NCI-H2196 (cell line): ENCODE measurements around the gene MTCL1.
"Not testable (repeated sequence)": the region's sequence is repeated elsewhere in the genome, so short reads cannot be mapped to it uniquely, and the experiment has no call there.

Experiments
- DNase-seq: peaks from one replicate; lab custom pipeline; 2025; ENCODE audit not compliant: unreplicated experiment; lab: John Stamatoyannopoulos, UW

MTCL1 gene

DNA sequence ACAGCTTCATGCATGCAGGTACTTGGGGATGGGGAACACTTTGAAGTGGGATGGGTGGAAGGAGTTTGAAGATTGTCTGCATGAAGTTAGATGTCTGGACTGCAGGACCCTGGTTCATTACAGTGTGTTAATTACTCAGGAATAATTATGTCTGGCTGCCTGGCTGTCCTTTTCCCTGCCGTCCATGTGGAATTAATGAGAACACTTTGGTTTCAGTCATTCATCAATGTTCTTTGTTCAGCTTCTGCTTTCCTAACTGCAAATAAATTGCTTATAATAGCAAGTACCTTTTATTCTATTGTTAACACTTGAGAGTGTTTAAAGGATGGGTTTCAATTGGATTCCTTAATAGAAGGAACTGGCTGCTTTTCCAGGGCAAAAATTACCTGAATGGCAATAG, 35.8 kb downstream of the MTCL1 start:
- no peak for DNase-seq

DNA sequence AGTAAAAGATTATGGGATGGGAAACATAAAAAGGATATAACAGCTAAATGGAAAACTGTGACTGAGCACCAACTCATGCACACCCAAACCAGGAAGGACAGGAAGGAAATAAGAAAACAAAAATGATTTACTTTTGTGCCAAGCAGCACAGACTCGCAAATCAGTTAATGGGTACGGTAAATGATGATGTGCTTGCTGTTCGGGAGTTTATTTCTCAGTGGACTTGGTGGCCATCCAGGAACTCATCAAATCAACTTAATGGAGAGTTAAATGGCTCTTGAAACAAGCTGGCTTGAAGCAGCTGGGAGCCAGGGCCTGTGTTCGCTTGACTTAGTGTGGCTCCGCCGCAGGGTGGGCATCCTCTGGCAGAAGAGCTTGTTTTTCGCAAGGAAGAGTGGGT, 36.2 kb downstream of the MTCL1 start:
- no peak for DNase-seq

DNA sequence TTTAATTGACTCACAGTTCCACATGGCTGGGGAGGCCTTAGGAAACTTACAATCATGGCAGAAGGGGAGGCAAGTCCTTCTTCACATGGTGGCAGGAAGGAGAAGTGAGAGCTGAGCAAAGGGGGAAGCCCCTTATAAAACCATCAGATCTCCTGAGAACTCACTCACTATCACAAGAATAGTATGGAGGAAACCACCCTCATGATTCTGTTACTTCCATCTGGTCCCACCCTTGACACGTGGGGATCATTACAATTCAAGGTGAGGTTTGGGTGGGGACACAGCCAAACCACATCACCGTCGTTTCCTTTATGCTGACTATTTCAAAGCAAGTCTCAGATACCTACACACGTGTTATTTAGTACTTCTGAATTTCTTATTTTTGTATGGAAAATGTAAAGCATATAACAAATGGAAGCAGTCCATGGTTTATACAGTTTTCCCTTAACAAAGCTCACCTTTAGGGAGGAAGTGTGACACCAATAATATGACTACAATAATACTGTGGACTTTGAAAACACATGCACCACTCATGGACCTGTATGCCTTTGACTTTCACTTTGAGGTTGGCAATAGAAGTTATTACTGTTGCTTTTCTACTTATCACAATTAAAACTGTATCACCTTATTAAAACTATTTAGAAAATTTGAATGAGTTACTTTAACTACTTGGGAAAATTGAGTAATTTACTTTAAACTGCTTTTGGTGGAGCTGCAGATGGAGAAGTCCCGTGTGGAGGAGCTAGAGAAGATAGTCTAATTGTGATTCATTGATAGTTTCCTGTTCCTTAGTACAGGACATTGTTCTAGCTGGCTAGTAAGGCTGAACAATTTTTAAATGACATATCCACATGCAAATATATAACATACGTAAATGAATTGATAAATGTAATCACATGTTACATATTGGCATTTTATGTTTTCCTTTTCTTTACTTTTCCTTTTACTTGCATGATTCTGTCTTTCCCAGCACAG, 37.3 kb downstream of the MTCL1 start:
- DNase-seq = no peak

DNA sequence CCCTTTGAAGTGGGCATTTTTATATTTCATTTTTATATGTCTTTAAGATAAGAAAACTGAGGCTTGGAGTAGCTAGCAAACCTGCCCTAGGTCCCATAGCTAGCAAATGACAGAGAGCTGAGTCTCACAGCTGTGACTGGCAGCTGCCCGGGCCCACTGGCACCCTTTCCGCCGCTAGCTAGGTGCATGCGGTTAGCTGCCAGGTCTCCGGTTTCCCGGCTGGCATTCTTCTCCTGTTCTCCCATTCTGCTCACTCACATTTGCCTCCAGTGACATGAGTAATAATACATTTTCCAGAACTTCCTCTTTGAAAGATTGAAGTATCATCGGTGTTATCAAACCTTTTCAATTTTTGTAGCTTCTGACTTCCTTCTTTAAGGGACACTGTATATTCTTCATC, 38.7 kb downstream of the MTCL1 start:
- DNase-seq = no peak

DNA sequence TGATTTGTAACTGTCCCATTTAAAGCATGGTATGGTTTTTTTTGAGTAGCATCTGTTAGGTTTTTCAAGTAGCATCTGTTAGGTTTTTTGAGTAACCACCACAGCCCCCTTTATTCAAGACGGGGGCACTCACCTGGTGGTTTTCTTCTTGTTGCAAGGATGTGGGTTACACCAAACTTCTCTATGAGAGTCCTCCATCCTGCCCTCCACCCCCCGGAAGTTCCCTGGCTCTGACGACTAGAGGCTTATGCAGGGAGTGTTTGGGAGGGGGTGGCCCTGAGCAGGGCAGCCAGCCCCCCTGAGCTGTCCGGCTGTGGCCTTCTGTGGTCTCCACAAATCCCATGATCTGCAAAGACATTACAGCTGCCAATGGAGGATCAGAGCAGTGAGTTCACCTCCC, 39.3 kb downstream of the MTCL1 start:
- DNase-seq = no peak

DNA sequence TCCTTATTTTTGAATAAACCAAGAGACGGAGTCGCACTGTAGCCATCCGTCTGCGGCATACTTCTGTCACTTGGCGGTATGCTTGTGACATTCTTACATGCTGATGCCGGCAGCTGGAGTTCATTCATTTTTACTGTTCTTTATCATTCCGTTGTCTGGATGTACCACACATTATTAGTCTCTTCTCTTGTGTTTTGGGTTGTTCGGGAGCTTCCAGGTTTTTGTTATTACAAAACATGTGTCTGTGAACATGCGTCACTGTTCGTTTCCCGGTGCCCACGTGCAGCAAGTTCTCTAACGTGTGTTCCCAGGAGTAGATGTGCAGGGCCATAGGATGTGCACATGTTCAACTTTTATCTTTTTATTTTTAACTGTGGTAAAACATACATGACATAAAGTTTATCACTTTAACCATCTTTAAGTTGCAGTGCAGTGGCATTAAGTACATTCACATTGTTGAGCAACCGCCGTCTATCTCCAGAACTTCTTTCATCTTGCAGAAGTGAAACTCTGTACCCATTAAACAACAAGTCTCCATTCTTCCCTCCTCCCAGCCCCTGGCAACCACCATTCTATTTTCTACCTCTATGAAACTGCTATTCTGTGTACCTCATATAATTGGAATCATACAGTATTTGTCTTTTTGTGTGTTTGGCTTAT, 40.1 kb downstream of the MTCL1 start:
- DNase-seq = no peak

DNA sequence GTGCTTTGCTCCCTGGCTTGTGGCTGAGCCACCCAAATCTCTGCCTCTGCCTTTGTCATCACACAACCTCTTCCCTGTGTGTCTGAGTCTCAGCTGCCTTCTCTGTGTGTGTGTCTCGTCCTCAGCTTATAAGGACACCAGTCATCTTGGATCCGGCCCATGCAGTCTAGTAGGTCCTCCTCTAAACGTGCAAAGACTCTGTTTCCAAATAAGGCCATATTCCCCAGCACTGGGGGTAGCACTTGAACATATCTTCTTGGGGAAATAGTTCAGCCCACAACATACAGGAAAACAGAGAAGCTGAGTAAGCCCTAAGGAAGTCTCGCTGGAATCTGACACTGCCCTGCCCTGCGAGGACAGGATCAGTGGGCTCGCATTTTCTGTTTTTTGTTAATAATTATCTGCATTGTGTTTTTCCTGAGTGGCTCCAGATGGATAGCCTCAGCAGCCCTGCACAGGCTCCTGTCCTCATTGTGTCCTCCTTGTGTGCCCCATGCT, 42.1 kb downstream of the MTCL1 start:
- no peak for DNase-seq

DNA sequence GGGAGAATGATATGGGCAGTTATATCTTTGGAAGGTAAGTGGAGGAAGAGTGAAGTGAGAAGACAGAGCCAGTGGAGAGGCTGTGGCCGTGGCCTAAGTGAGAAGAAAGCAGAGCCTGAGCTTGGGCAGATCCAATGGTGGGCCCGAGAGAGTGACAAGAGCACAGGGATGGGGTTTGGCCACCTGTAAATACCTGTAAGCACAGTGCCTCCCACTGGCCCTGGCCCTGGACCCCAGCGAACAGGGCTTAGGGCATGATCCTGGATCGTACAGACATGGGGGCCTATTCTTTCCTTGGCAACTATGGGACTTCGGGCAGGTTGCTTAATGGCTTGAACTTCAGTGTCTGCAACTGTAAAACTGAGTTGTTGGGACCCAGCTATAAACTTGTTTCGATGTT, 44.1 kb downstream of the MTCL1 start:
- no peak for DNase-seq

DNA sequence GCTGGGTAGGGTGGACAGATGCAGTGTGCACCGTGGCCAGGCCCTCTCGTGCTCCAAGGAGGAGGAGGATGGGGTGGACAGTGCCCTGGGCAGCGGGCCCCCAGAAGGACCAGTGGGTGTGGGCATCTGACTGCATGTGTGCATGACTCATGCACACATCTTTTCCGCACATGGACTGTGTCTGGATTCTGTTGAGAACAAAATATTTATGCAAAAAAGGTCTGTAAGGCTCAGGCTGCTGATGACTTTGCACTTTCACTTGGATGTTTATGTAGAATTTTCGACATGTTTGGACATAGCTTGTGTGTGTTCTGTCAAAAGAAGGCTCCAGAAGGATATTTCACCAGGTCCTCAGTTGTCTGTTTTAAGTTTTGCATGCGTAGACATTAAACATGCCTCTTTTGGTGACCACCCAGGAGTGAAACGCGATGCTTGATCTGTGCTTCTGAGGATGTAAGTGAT, 45.6 kb downstream of the MTCL1 start:
- DNase-seq = no peak

DNA sequence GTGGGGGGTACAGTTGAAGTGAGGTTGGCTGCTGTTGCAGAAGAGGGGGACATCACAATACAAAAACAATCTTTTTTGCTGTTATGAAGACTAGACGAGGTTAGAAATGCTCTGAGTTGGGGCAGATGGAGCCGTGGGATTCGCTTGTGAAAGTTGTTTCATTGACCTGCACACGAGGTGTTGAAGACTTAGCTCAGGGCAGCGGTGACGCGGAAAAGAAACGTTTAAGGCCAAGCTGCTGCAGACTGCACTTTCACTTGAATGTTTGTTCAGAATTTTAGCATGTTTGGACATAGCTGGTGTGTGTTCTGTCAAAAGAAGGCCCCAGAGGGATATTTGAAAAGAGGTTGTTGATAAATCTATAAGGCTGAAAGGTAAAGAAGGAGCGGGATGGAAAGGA, 46.3 kb downstream of the MTCL1 start:
- no peak for DNase-seq

DNA sequence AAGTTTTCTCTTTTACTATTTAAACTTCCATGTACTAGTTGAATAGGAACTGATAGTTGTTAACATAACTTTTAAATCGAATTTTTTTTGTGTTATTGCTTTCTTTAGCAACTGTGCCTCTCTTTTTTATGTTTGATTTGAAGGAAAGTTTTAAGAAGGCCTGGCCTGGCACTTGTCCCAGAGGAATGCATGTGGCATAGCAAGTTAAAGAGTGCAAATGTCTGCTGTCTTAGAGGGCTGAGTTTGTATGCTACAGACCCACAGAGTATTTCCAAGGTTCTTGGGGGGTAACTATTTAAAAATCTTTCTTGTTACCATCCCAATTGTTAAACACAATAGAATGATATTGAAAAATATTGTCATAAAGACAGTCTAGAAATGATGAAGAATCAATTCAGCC, 47.0 kb downstream of the MTCL1 start:
- DNase-seq = no peak

DNA sequence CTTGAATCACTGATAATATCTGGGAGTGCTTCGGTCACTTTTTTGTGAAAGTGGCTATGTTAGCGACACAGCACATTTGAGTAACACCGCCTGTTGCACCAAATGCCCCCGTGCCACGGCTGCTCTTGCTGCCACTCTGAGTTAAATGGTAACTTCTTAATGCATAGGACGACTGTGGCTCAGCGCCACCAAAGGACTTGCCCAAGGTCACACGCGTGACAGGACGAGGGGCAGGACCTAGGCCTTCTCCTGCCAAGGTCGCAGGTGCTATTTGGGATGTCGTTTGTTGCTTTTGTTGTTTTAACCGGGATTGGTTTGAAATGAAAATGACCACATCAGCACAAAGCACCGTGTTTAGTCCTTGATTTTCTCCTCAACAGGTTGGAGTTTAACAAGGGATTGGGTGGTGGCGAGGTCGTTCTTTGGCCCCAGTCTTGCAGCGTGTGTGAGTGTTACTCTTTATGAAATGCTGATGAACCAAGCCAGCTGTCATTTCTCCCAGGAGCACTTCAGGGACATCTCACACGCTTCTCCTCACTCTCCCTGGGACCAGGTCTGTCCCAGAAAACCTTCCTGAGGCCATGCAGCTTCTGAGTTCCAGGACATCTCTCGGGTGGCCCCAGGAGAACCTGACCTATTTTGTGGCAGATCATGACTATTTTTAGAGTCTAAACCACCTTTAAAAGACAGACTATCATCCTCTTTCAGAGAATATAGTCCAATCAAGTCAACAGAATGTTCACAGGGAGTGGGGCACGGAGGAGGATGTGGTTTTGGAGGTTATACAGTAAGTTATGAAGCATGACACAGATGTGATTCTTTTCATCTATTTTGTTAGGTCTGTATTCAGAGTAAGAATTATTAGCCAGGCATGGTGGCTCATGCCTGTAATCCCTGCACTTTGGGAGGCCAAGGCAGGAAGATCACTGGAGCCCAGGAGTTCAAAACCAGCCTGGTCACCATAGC, 49.9 kb downstream of the MTCL1 start:
- DNase-seq = no peak

DNA sequence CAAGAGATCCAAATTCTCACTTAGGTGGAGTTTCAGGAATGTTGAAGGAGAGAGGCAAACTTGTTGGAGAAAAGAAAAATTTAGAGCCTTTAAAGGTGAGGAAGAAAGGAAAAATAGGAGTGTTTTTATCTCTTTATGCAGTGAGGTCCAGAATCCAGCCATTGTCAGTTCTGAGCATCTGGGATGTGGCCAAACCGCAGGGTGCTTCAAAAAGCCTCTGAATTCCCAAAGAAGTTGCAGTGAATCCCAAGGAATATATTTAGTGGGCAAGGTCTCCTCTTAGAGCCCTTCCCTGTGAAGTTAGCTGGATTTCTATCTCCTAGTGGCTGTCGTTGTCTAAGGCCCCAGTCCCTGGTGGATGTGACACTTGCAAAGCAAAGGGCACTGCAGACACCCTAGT, 51.2 kb downstream of the MTCL1 start:
- no peak for DNase-seq

DNA sequence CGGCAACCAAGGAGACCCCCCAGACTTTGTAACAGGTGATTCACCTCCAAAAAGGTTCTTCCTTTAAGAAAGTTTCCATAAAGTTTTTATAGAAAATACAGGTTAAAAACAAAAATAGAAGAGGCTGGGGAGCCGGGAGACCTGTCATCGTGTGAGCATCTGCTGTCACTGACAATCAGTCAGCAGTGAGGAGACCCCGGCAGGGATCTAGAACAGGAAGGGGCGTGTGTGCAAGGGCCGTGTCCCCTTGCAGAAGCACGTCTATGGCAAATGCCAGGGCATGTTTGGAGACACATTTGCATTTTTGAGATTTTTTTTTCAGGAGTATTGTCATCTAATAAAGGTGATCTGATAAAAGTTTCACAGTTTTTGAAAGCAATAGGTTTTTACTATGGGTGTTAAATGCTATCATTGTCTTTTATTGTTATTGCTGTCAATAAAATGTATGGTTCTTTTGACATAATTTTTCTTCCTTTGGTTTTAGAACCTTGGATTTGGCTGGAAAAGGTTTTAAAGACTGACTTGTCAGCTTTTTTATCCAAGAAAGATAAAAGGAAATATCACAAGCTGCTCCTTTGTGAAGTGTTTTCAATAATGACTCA, 52.1 kb downstream of the MTCL1 start:
- no peak for DNase-seq

DNA sequence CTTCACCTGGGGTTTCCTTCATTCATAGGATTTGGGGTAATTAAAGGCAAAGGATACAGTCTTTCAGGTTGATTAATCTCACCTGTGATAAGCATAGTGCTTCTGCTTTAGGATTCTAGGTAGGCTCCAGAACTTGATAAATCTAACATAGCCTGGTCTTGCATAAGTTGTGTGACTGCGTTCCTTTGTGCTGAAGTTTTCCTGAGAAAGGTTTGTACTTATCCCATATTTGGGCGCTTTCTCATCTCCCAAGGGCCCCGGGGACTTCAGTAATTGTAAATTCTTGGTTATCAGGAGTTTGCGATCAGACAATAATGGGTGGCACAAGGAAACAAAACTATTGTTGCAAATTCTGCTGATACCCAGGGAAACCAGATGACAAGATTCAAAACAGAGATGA, 53.1 kb downstream of the MTCL1 start:
- DNase-seq = no peak

DNA sequence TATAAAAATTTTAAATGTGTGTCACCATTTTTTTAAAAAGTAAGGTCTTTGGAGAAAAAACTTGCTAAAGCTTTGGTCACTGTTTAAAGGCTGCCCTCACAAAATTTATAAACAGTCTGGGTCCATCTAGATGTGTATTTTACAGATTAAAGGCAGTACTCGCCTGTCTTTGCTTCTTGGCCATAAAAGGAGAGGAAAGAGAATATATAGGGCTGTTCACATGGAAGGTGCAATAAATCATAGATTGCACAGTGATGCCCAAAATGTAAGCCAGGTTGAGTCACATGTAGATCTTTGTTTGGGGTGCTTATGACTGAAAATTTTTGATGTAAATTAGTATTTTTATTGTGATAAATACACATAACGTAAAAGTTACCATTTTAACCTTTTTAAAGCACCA, 55.6 kb downstream of the MTCL1 start:
- no peak for DNase-seq

DNA sequence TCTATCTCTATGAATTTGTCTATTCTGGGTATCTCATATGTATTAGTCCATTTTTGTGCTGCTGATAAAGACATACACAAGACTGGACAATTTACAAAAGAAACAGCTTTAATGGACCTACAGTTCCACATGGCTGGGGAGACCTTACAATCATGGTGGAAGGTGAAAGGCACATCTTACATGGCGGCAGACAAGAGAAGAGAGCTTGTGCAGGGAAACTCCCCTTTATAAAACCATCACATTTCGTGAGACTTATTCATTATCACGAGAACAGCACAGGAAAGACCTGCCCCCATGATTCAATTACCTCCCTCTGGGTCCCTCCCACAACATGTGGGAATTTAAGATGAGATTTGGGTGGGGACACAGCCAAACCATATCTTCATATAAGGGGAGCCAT, 56.2 kb downstream of the MTCL1 start:
- not testable (repeated sequence) for DNase-seq

DNA sequence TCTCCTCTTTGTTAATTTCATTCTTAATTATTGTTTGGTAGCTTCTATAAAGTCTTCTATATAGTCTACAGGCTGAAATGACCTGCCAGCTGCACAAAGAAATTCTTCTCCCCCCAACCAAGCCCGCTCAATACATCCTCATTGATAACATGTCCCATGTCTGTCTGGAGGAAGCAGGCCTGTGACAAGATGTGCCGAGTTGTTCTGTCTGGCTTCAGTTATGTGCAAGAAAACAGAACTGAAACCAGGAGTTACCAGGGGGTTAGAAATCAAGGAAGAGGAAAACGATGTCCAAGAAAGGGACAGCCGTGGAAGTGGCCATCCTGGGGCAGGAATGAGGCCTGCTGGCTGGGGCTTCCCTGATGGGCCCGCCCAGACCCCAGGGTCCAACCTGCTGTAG, 57.6 kb downstream of the MTCL1 start:
- DNase-seq = no peak

DNA sequence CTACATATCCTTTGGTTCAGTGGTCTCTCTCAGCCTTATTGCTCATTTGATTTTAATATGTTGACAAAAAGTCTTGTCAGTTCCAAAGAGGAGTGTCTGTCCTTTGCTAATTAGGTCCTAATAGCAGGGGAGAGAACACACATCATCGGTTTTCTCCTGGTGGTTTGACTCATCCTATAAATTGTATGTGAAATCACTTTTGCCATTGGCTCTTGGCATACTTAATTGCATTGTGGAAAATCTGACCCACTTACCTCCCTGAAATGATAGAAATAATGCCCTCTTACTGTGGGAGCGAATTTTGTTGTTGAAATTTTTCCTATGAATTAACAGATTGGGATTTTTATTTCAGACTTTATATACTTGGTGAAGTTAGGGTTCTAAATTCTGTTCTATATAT, 58.3 kb downstream of the MTCL1 start:
- no peak for DNase-seq

DNA sequence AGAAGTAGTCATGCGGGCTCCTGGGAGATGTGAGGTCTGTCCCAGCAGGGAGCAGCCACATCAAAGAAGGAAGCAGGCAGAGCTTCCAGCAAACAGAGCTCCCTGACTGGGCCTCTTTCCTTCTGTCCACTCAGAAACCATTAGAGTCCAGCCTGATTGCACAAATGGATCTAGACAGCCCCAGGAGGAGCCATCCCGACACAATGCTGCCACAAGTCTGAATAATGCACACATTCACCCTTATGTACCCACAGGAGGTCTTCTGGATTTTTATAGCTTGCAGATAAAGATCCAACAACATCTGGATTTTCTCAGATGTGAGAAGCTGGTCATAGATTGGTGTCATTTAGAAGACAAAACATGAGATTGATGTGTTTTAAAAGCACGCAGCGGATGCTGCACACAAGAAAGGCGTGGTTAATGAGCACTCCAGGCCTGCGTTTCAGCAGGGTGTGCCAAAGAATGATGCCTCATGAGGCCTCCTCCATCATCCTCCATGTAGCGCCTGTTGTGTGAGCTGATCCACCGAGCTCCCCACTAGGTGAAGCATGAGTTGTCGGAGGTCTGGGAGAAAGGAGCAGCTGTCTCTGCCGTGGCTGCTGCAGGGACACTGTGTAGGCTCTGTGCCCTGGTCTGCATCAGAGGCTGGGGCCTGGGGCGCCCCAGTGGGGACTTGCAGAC, 60.6 kb downstream of the MTCL1 start:
- DNase-seq = no peak
